ENCODE measurements around the gene CYP3A7. TPM values are rescaled to one million over a fixed set of nuclear protein-coding genes. Genes with fewer than 3 reads are reported as not detected.

The CYP3A7 gene
- polyA plus RNA-seq (2011; rRNA removed), result not detected in 2 replicates
- not detected in 2 replicates for polyA minus RNA-seq (2011; rRNA and poly(A)+ RNA removed)

DNA sequence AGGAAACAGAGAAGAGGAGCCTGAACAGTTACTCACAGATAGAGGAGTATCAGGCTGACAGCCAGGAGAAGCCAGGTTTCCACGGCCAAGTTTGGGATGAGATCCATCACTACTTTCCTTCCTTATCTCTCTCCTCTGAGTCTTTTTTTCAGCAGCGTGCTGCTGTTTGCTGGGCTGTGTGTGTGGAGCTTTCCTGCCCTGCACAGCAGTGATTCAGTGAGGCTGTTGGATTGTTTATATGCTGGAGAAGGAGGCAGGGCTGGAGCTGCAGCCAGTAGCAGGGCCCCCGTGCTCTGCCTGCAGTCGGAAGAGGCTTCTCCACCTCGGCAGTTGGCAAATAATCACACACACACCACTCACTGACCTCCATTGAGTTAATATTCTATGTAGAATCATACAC lies at the start of gene CYP3A7:
Gene CYP3A7, minus strand, starts transcription at position 210 of the 400 bp plus-strand sequence. Its CDS starts 103 bp downstream, at position 107.
- ChIA-PET POLR2A (no interaction called here), CTCF (interaction anchor here (0.8 kb wide), 1 partner anchor 355 kb away, joined by 3 read pairs; no protein-coding TSS in a partner anchor)
- Histone ChIP-seq H3K4me3 (ENCODE audit: low read depth, low read length) (no peak within 1 kb of the TSS), H3K27me3 (ENCODE audit: control insufficient read depth, insufficient read depth, low read length) (no peaks in the 10 kb centered on the region; the same call in 1 of the 2 replicates), H3K36me3 (ENCODE audit: control insufficient read depth, insufficient read depth, low read length) (no peaks in the 10 kb centered on the region)
- no peak for DNase-seq (ENCODE audit: low read depth)
- TF ChIP-seq, protein P1, sequence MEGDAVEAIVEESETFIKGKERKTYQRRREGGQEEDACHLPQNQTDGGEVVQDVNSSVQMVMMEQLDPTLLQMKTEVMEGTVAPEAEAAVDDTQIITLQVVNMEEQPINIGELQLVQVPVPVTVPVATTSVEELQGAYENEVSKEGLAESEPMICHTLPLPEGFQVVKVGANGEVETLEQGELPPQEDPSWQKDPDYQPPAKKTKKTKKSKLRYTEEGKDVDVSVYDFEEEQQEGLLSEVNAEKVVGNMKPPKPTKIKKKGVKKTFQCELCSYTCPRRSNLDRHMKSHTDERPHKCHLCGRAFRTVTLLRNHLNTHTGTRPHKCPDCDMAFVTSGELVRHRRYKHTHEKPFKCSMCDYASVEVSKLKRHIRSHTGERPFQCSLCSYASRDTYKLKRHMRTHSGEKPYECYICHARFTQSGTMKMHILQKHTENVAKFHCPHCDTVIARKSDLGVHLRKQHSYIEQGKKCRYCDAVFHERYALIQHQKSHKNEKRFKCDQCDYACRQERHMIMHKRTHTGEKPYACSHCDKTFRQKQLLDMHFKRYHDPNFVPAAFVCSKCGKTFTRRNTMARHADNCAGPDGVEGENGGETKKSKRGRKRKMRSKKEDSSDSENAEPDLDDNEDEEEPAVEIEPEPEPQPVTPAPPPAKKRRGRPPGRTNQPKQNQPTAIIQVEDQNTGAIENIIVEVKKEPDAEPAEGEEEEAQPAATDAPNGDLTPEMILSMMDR (IDR thresholded peaks at IDR 0.05; ENCODE audit: insufficient read depth, low read depth, low read length), result no peak

DNA sequence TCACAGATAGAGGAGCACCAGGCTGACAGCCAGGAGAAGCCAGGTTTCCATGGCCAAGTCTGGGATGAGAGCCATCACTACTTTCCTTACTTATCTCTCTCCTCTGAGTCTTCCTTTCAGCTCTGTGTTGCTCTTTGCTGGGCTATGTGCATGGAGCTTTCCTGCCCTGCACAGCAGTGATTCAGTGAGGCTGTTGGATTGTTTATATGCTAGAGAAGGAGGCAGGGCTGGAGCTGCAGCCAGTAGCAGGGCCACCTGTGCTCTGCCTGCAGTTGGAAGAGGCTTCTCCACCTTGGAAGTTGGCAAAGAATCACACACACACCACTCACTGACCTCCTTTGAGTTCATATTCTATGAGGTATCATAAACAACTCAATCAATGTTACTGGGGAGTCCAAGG lies 49.0 kb upstream of the CYP3A7 start, which contains the start of gene CYP3A4:
Gene CYP3A4, minus strand, starts transcription at position 178 of the 400 bp plus-strand sequence. Its CDS starts 103 bp downstream, at position 75.
- Histone ChIP-seq H3K36me3 (ENCODE audit: control insufficient read depth, insufficient read depth, low read length) (no peaks in the 10 kb centered on the region), H3K27me3 (ENCODE audit: control insufficient read depth, insufficient read depth, low read length) (peaks cover 2% of the 10 kb centered on the region), H3K4me3 (ENCODE audit: low read depth, low read length) (no peak within 1 kb of the TSS)
- ChIA-PET CTCF (interaction anchor here (1.7 kb wide), 1 partner anchor 12 kb away, joined by 3 read pairs; no protein-coding TSS in a partner anchor), POLR2A (no interaction called here)
- TF ChIP-seq, protein P1 (IDR thresholded peaks at IDR 0.05; ENCODE audit: insufficient read depth, low read depth, low read length), result no peak
- no peak for DNase-seq (ENCODE audit: low read depth)

DNA sequence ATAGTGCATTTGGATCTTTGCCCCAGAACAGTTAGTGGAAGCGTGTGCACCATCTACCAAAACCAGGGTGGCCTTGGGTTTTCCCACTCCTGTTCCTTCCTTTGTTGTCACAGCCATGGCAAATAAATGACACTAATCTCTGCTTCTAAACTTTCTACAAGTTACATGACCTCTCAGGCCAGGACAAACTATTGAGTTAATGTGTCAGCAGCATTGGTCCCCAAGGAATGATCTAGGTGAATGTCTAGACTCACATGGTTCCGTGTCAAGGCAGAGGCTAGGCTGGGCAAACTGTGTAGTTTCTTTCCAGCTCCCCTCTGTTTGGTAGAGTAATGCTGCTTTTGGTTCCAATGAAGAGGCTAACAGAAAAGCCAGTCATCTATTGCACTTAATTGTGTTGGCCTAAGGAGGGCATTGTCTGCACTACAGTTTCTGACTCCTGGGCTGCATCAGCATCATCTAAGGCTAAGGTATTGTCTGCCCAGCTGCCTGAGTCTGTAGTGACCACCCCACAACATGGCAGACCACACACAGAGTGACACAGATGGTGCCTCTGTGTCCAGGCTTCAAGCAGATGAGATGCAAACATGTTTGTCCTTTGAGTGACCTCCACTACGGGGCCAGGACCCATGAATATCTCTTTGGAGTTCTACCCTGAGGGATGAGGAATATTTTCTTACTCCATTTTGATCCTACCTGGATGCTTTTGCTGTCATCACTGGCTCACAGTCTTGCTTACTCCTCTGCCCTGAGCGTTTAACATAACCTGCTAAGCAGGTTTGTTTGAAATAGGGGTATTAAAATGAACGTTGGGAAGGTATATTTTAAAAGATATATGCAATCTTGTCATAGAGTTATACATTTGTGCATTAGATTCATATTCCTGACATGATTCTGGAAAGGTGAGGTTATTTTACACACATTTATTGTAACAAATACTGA lies 47.3 kb upstream of the CYP3A7 start:
- ChIA-PET CTCF (no interaction called here), POLR2A (no interaction called here)
- TF ChIP-seq, protein P1 (IDR thresholded peaks at IDR 0.05; ENCODE audit: insufficient read depth, low read depth, low read length), result no peak
- Histone ChIP-seq H3K36me3 (ENCODE audit: control insufficient read depth, insufficient read depth, low read length) (no peaks in the 10 kb centered on the region), H3K27me3 (ENCODE audit: control insufficient read depth, insufficient read depth, low read length) (peaks cover 5% of the 10 kb centered on the region), H3K4me3 (ENCODE audit: low read depth, low read length) (no peak overlapping the region)
- DNase-seq (ENCODE audit: low read depth), result no peak

DNA sequence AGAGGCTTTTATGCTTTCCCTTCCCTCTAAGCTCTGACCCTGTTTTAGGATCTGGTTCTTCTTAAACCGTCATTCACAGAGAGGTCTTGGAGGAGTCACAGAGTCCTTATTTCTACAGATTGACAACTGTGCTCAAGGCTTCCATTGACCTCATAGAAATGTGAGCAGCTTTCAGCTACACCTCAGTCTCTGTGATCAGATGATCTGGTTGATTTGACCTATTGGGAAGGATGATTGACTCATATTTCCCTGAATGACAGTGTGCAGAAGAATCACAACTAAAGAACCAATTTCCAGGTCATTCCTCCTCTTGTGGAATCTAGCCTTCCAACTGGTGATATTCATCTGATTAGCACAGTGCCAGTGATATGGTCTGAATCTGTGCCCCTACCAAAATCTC lies 45.6 kb upstream of the CYP3A7 start:
- H3K27me3 ChIP-seq (ENCODE audit: control insufficient read depth, insufficient read depth, low read length), result peaks cover 5% of the 10 kb centered on the region

DNA sequence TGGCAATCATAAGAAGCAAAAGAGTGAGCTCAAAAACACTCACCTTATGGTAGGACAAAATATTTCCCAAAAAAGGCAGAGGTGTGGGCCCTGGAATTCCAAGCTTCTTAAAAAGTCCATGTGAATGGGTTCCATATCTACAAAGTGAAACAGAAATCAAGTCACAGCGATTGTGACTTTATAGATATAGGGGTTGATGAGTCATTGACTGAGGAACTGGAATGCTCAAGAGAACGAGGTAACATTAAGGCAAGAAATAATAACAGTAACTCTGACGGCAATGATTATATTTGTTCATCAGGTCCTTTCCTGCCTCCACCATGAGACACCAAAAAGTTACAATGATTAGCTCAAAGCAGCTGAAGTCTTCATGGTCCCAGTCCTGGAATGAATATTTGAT lies 45.0 kb upstream of the CYP3A7 start:
- H3K36me3 ChIP-seq (ENCODE audit: control insufficient read depth, insufficient read depth, low read length), result no peaks in the 10 kb centered on the region
- DNase-seq (ENCODE audit: low read depth), result no peak
- peaks cover 5% of the 10 kb centered on the region for H3K27me3 ChIP-seq (ENCODE audit: control insufficient read depth, insufficient read depth, low read length)
- CTCF ChIA-PET, result no interaction called here
- no peak overlapping the region for H3K4me3 ChIP-seq (ENCODE audit: low read depth, low read length)
- POLR2A ChIA-PET, result no interaction called here
- TF ChIP-seq, protein P1 (IDR thresholded peaks at IDR 0.05; ENCODE audit: insufficient read depth, low read depth, low read length), result no peak

More for the DNA sequence above, 45.6 kb upstream of the CYP3A7 start:
- ChIA-PET POLR2A (no interaction called here), CTCF (no interaction called here)
- Histone ChIP-seq H3K4me3 (ENCODE audit: low read depth, low read length) (no peak overlapping the region), H3K36me3 (ENCODE audit: control insufficient read depth, insufficient read depth, low read length) (no peaks in the 10 kb centered on the region)
- TF ChIP-seq, protein P1 (IDR thresholded peaks at IDR 0.05; ENCODE audit: insufficient read depth, low read depth, low read length), result no peak
- DNase-seq (ENCODE audit: low read depth), result no peak
